Bronchial epithelial cell (primary cell): Measurements from ENCODE around the gene CAMK2G. TPM values are rescaled to one million over a fixed set of nuclear protein-coding genes. Genes with fewer than 3 reads are reported as not detected.

Experiments
- DNase-seq: peaks from one replicate; pipeline ENCODE4 v3.0.0-alpha.2; 2010; ENCODE audit warnings: low read depth
- FAIRE-seq: peaks from 2 replicates; lab custom pipeline; 2011; peaks lifted over from hg19 to GRCh38; lab: Jason Lieb, UNC
- H3K27me3 ChIP-seq: 2 replicates; pipeline ENCODE4 v1.5.1; 2011; ENCODE audit warnings: low read length; ENCODE audit not compliant: control insufficient read depth, insufficient read depth
- H3K36me3 ChIP-seq: 2 replicates; pipeline ENCODE4 v1.5.1; 2011; ENCODE audit warnings: low read length; ENCODE audit not compliant: control insufficient read depth, insufficient read depth
- H3K4me3 ChIP-seq: 2 replicates; pipeline ENCODE4 v1.5.1; 2011; ENCODE audit warnings: mild to moderate bottlenecking, low read depth, low read length, control low read depth
- total RNA-seq: library from RNA; depleted of rRNA; stranded (reverse); fragments of >200 nt; gene quantifications from 2 replicates; pipeline ENCODE4 v1.2.1, GENCODE V29; 2014
- TF ChIP-seq, protein P1 (sequence below): IDR thresholded peaks from 2 replicates; pipeline ENCODE4 v1.5.1; 2011; ENCODE audit warnings: mild to moderate bottlenecking, moderate library complexity, low read length, control low read depth, inconsistent platforms; ENCODE audit not compliant: insufficient read depth, severe bottlenecking

CAMK2G gene
- total RNA-seq, 1 donor from 2014 or later = 13.4 TPM

DNA sequence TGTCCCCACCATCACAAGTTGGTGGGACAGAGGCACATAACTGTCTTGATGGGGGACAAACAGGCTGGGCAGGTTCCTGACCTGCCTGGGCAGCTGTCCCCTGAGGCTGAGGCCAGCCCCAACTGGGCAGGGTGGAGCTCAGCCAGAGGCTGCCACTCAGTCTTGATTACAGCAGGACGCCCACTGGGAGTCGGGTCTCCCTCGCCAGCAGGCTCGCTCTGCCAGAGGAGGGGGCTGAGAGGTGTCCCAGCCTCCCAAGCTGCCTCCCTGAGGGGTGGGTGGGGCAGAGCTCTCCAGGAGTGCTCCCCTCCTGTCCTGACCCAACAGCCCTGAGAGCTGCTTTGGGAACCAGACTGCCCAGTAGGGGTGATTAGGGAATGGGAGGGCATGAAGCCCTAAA lies 1.8 kb upstream of the CAMK2G start:
- DNase-seq (no peak), FAIRE-seq (no peak)
- Histone ChIP-seq H3K4me3 (no peak overlapping the region), H3K27me3 (no peaks in the 10 kb centered on the region), H3K36me3 (no peaks in the 10 kb centered on the region)
- TF ChIP-seq, protein P1, sequence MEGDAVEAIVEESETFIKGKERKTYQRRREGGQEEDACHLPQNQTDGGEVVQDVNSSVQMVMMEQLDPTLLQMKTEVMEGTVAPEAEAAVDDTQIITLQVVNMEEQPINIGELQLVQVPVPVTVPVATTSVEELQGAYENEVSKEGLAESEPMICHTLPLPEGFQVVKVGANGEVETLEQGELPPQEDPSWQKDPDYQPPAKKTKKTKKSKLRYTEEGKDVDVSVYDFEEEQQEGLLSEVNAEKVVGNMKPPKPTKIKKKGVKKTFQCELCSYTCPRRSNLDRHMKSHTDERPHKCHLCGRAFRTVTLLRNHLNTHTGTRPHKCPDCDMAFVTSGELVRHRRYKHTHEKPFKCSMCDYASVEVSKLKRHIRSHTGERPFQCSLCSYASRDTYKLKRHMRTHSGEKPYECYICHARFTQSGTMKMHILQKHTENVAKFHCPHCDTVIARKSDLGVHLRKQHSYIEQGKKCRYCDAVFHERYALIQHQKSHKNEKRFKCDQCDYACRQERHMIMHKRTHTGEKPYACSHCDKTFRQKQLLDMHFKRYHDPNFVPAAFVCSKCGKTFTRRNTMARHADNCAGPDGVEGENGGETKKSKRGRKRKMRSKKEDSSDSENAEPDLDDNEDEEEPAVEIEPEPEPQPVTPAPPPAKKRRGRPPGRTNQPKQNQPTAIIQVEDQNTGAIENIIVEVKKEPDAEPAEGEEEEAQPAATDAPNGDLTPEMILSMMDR = no peak

DNA sequence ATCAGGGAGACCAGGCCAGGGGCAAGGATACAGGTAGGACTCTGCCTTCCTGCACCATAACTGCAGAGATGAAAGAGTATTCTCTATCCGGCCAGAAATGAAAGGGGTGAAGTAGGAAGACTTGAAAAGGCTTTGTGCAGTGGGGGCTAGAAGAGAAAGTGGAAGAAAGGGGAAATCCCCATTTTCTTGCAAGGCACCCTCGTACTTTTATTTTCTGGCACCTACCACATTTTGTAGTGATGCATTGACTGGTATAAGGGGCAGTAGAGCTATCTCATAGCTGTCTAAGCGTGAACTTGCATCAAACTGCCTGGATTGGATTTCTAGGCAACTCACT lies 752 bp upstream of the CAMK2G start:
- peak overlapping the region; percentile 39 for H3K4me3 ChIP-seq
- TF ChIP-seq, protein P1 = no peak
- peaks cover 3% of the 10 kb centered on the region for H3K36me3 ChIP-seq
- no peak for DNase-seq
- H3K27me3 ChIP-seq = no peaks in the 10 kb centered on the region
- FAIRE-seq = no peak

DNA sequence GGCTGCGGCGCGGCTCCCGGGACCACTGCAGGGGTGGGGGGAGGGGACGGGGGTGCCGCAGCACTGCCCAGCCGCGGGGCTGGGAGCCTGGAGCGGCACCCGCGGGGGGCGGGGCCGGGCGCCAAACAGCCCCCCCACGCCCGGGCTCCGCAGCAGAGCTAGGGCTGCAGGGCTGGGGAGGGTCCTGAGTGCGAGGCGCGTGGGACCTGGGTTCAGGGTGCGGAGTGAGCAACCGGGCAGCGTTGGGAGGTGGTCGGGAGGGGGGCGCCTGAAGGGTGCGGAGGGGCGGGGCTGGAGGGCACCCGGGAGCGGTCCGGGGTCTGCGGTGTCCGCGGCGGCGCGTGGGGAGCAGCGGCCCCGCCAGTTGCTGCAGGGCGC lies 528 bp downstream of the CAMK2G start:
- DNase-seq (no peak), FAIRE-seq (no peak)
- peaks cover 3% of the 10 kb centered on the region for H3K36me3 ChIP-seq
- no peaks in the 10 kb centered on the region for H3K27me3 ChIP-seq
- H3K4me3 ChIP-seq = peak overlapping the region; percentile 58
- TF ChIP-seq, protein P1 = no peak

DNA sequence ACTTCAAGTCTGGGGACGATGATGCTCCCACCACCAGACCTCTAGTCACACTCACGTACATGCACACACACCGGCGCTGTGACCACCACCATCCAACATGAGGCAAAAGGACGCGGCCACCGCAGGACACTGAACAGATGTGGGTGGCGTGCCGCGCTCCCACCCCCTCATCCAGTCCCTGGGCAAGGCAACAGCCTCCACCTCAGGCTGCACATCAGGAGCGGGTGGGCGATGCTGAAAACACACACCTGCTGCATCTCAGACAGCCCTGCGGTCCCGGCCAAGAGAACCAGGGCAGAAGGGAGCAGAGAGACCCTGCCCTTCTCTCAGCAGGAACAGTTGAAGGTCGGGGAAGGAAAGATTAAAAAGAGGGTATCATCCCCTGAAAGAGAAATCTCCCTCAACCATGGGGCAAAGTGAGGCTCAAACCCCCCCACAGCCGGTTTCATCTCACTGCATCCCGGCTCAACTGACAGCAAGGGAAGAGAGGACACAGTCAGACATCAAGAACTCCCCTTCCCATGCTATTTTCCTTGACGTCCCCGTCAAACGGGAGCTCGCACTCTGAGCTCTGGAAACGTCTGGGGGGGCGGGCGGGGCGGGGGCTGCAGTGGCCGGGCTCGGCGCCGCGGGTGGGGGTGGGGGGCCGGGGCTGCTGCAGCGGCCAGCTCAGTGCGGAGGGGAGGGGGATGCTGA lies 1.1 kb downstream of the CAMK2G start:
- FAIRE-seq (no peak), DNase-seq (no peak)
- Histone ChIP-seq H3K4me3 (peak overlapping the region; percentile 58), H3K27me3 (no peaks in the 10 kb centered on the region), H3K36me3 (peaks cover 3% of the 10 kb centered on the region)
- TF ChIP-seq, protein P1 = no peak

DNA sequence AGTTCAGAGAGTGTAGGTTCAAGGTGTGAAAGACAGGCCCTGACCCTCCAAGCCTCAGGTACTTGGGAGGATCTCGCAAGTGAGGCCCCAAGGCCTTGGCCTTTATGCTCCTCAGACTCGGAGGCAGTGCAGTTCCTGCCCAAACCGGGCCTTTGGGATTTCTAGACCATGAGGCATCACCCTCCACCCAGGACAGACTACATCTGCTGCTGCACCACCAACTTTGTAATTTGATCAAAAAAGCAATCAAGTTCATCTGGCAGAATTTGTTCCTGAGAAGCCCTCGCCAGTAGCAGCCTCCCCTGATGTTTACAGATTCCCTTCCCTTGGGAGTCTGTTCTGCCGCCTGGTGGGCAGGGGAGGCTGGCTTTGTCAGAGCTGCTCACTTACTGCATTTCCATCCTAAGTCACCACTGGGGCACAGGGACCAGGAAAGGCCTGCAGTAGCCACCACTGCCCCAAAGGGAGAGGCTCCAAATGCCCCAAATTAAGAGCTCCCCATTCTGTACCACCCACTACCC lies 2.1 kb downstream of the CAMK2G start:
- Histone ChIP-seq H3K27me3 (no peaks in the 10 kb centered on the region), H3K4me3 (no peak overlapping the region), H3K36me3 (peaks cover 3% of the 10 kb centered on the region)
- DNase-seq (no peak), FAIRE-seq (no peak)
- TF ChIP-seq, protein P1 = peak; percentile 43
